ENCODE measurements around the gene PCDH9. TPM values are rescaled to one million over a fixed set of nuclear protein-coding genes. Genes with fewer than 3 reads are reported as not detected.

Gene PCDH9
- total RNA-seq, 6 donors from 2014 or later = 3.1 to 19.4 (median 7.8) TPM

DNA sequence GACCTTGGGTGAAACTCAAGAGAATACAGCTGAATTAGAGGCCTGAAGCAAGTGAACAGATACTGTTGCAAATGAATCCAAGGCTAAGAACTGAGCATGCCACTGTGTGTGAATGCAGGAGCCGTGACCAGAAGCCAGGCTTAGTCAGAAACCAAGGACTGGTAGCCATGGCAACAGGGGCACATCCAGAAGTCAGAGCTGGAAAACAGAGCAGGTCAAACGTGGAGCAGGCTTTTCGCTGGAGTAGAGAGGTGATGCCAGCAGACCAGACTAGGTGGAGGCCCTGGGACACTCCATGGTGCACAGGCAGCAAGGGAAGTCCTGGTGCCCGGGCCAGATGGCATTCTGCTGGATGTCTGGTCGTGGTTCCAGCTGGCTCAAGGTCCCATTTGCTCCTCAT is 564.1 kb downstream of the PCDH9 start:
- TF ChIP-seq POLR2AphosphoS5 (IDR thresholded peaks at IDR 0.05) = no peak
- TF ChIP-seq, protein P1, sequence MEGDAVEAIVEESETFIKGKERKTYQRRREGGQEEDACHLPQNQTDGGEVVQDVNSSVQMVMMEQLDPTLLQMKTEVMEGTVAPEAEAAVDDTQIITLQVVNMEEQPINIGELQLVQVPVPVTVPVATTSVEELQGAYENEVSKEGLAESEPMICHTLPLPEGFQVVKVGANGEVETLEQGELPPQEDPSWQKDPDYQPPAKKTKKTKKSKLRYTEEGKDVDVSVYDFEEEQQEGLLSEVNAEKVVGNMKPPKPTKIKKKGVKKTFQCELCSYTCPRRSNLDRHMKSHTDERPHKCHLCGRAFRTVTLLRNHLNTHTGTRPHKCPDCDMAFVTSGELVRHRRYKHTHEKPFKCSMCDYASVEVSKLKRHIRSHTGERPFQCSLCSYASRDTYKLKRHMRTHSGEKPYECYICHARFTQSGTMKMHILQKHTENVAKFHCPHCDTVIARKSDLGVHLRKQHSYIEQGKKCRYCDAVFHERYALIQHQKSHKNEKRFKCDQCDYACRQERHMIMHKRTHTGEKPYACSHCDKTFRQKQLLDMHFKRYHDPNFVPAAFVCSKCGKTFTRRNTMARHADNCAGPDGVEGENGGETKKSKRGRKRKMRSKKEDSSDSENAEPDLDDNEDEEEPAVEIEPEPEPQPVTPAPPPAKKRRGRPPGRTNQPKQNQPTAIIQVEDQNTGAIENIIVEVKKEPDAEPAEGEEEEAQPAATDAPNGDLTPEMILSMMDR (IDR thresholded peaks at IDR 0.05) = no peak
- TF ChIP-seq POLR2A (IDR thresholded peaks at IDR 0.05) = no peak
- TF ChIP-seq EP300 (IDR thresholded peaks at IDR 0.05) = no peak
- peak in 1 of 2 donors; percentile 2 for DNase-seq
- no peak overlapping the region for H3K4me3 ChIP-seq
- no peaks in the 10 kb centered on the region for H3K4me1 ChIP-seq
- H3K27ac ChIP-seq = no peak overlapping the region
- H3K27me3 ChIP-seq = no peaks in the 10 kb centered on the region
- H3K36me3 ChIP-seq = no peaks in the 10 kb centered on the region
- H3K9me3 ChIP-seq = no peaks in the 10 kb centered on the region
- WGBS, 2 donors = 70 to 72% methylated on average over 5 of the region's 5 CpGs
- ATAC-seq (ENCODE audit: low FRiP score in 2 of 2) = no peak

DNA sequence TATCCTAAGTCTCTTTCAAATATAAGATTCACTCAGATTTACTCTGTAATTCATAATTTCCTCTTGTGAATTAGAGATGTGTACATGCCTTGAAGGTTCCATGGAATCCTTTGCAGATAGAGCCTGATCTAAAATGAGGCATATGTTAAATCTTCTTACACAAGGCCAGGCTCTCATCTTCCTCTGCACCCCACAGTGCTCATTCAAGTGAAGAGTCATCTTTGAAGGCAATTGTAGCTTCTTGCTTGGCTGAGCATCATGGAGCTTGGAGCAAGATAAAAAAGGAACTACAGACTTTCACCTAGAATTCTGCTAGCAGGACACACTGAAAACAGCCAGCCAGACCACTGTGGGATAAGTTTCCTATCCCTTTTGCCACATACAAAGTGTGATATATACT is 566.4 kb downstream of the PCDH9 start:
- ATAC-seq (ENCODE audit: low FRiP score in 2 of 2) = no peak
- no peak overlapping the region for H3K27ac ChIP-seq
- no peaks in the 10 kb centered on the region for H3K27me3 ChIP-seq
- H3K36me3 ChIP-seq = no peaks in the 10 kb centered on the region
- TF ChIP-seq, protein P1 (IDR thresholded peaks at IDR 0.05) = no peak
- TF ChIP-seq POLR2A (IDR thresholded peaks at IDR 0.05) (no peak), POLR2AphosphoS5 (IDR thresholded peaks at IDR 0.05) (no peak), EP300 (IDR thresholded peaks at IDR 0.05) (no peak)
- H3K9me3 ChIP-seq = no peaks in the 10 kb centered on the region
- no peak for DNase-seq
- H3K4me3 ChIP-seq = no peak overlapping the region
- no peaks in the 10 kb centered on the region for H3K4me1 ChIP-seq

DNA sequence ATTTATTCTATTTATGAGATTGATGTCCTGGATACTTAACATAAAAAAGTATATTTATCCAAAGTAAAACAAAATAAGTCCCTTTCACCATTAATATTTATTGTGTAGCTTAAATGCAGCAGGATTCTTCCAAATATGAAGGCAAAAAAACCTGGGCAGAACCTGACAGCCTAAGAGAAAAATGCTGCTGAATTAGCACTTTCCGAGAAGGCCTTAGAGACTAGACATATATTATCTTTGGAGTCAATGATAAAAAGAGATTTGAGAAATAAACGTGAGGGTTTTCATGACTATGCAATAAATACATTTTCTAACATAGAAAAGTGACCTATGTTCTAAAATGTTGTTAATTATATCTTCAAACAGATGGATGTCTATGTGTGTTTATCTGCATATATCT is 566.9 kb downstream of the PCDH9 start:
- Histone ChIP-seq H3K27ac (no peak overlapping the region), H3K4me1 (no peaks in the 10 kb centered on the region), H3K9me3 (no peaks in the 10 kb centered on the region), H3K4me3 (no peak overlapping the region), H3K36me3 (no peaks in the 10 kb centered on the region), H3K27me3 (no peaks in the 10 kb centered on the region)
- no peak for DNase-seq
- 73 to 85% methylated on average over 2 of the region's 2 CpGs for whole genome bisulfite sequencing, 2 donors
- TF ChIP-seq EP300 (IDR thresholded peaks at IDR 0.05) (no peak), POLR2AphosphoS5 (IDR thresholded peaks at IDR 0.05) (no peak), POLR2A (IDR thresholded peaks at IDR 0.05) (no peak)
- TF ChIP-seq, protein P1 (IDR thresholded peaks at IDR 0.05) = no peak
- no peak for ATAC-seq (ENCODE audit: low FRiP score in 2 of 2)

DNA sequence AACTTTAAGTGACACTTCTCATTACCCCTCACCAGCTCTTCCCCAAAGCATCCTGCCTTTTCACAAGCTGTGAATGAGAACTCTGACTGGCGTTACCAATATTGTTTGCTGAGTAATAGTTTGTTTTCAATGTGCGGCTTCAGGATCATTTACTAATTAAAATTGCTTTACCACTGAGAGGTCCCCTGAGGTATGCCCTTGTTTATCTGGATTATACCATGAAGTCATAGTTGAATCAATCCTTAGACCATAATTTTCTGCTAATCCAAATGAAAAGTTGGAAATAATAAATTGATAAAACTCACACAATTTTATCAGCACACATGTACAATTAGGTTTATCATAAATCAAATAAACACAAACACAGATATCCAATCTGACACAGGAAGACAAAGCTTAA is 568.8 kb downstream of the PCDH9 start:
- 80 to 89% methylated on average over 2 of the region's 2 CpGs for WGBS, 2 donors
- H3K27ac ChIP-seq = no peak overlapping the region
- no peaks in the 10 kb centered on the region for H3K36me3 ChIP-seq
- H3K27me3 ChIP-seq = no peaks in the 10 kb centered on the region
- H3K4me1 ChIP-seq = no peaks in the 10 kb centered on the region
- DNase-seq (no peak), ATAC-seq (ENCODE audit: low FRiP score in 2 of 2) (no peak)
- H3K9me3 ChIP-seq = no peaks in the 10 kb centered on the region
- H3K4me3 ChIP-seq = no peak overlapping the region
- TF ChIP-seq POLR2A (IDR thresholded peaks at IDR 0.05) = no peak
- TF ChIP-seq POLR2AphosphoS5 (IDR thresholded peaks at IDR 0.05) = no peak

DNA sequence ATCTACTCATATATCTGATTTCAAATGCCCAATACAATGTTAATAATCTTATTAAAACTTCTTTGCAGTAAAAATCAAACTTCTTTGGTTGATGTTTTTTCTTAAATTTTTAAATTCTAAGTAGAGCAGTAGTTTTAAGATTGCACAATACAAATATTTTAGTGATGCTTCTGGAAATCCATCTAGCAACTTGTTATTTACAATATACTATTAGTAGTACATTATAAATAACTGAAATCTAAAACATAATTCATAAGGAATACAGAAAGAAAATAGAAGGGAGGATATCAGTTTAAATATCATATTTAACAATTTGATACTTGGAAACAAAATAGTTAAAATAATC is 569.7 kb downstream of the PCDH9 start:
- H3K27ac ChIP-seq = no peak overlapping the region
- no peak for ATAC-seq (ENCODE audit: low FRiP score in 2 of 2)
- TF ChIP-seq EP300 (IDR thresholded peaks at IDR 0.05) = no peak
- TF ChIP-seq, protein P1 (IDR thresholded peaks at IDR 0.05) = no peak
- no peak for TF ChIP-seq POLR2A (IDR thresholded peaks at IDR 0.05)
- TF ChIP-seq POLR2AphosphoS5 (IDR thresholded peaks at IDR 0.05) = no peak

More for the DNA sequence above, 569.7 kb downstream of the PCDH9 start:
- Histone ChIP-seq H3K36me3 (no peaks in the 10 kb centered on the region), H3K4me1 (no peaks in the 10 kb centered on the region), H3K9me3 (no peaks in the 10 kb centered on the region), H3K27me3 (no peaks in the 10 kb centered on the region), H3K4me3 (no peak overlapping the region)
- no peak for DNase-seq

All from upper lobe of left lung (tissue), 6 donors.